Stomach smooth muscle (tissue), 2 donors: ENCODE data around the gene FGB.

Source experiments
- H3K27ac ChIP-seq: one replicate; pipeline ENCODE4 v1.7.0; 2013; ENCODE audit warnings: mild to moderate bottlenecking, low read length, inconsistent platforms
- H3K27me3 ChIP-seq, 2 donors: one replicate each; pipeline ENCODE4 v1.7.0; 2013; ENCODE audit warnings: low read length in 2 of 2; ENCODE audit not compliant: insufficient read depth in 2 of 2, control insufficient read depth in 1 of 2
- H3K36me3 ChIP-seq, 2 donors: one replicate each; pipeline ENCODE4 v1.7.0; 2013; ENCODE audit warnings: low read length in 2 of 2; ENCODE audit not compliant: control insufficient read depth in 2 of 2, insufficient read depth in 2 of 2
- H3K4me1 ChIP-seq: one replicate; pipeline ENCODE4 v1.7.0; 2013; ENCODE audit warnings: low read length; ENCODE audit not compliant: control insufficient read depth, insufficient read depth
- H3K4me3 ChIP-seq, 2 donors: one replicate each; pipeline ENCODE4 v1.7.0; 2013; ENCODE audit warnings: low read length in 2 of 2
- H3K9ac ChIP-seq, 2 donors: one replicate each; pipeline ENCODE4 v1.7.0; 2013; ENCODE audit warnings: low read length in 2 of 2, mild to moderate bottlenecking in 1 of 2
- H3K9me3 ChIP-seq, 2 donors: one replicate each; pipeline ENCODE4 v1.7.0; 2013; ENCODE audit warnings: low read length in 2 of 2; ENCODE audit not compliant: control insufficient read depth in 2 of 2
- donor health status: healthy.
- donor health status: Pancreatic carcinoma.

FGB gene

DNA sequence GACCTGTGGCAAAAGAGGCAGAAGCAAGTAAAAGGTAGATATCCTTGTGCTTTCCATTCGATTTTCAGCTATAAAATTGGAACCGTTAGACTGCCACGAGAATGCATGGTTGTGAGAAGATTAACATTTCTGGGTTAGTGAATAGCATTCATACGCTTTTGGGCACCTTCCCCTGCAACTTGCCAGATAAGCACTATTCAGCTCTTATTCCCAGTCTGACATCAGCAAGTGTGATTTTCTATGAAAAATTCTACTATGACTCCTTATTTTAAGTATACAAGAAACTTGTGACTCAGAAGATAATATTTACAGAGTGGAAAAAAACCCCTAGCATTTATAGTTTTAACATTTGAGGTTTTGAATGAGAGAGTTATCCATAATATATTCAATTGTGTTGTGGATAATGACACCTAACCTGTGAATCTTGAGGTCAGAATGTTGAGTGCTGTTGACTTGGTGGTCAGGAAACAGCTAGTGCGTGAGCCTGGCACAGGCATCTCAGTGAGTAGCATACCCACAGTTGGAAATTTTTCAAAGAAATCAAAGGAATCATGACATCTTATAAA, 3.9 kb downstream of the FGB start:
- H3K9me3 ChIP-seq = no peaks in the 10 kb centered on the region
- H3K27me3 ChIP-seq = no peaks in the 10 kb centered on the region
- H3K4me3 ChIP-seq = no peak overlapping the region
- H3K36me3 ChIP-seq = no peaks in the 10 kb centered on the region
- no peak overlapping the region for H3K27ac ChIP-seq
- H3K9ac ChIP-seq = no peak overlapping the region
- H3K4me1 ChIP-seq = no peaks in the 10 kb centered on the region

DNA sequence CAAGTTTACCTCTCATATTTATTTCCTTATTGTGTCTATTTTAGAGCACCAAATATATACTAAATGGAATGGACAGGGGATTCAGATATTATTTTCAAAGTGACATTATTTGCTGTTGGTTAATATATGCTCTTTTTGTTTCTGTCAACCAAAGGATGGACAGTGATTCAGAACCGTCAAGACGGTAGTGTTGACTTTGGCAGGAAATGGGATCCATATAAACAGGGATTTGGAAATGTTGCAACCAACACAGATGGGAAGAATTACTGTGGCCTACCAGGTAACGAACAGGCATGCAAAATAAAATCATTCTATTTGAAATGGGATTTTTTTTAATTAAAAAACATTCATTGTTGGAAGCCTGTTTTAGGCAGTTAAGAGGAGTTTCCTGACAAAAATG, 6.2 kb downstream of the FGB start:
- no peaks in the 10 kb centered on the region for H3K36me3 ChIP-seq
- H3K27ac ChIP-seq = no peak overlapping the region
- no peak overlapping the region for H3K4me3 ChIP-seq
- H3K4me1 ChIP-seq = no peaks in the 10 kb centered on the region
- no peaks in the 10 kb centered on the region for H3K9me3 ChIP-seq
- H3K27me3 ChIP-seq = no peaks in the 10 kb centered on the region
- H3K9ac ChIP-seq = no peak overlapping the region

DNA sequence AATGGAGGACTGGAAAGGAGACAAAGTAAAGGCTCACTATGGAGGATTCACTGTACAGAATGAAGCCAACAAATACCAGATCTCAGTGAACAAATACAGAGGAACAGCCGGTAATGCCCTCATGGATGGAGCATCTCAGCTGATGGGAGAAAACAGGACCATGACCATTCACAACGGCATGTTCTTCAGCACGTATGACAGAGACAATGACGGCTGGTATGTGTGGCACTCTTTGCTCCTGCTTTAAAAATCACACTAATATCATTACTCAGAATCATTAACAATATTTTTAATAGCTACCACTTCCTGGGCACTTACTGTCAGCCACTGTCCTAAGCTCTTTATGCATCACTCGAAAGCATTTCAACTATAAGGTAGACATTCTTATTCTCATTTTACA, 6.8 kb downstream of the FGB start:
- Histone ChIP-seq H3K27me3 (no peaks in the 10 kb centered on the region), H3K9me3 (no peaks in the 10 kb centered on the region), H3K4me1 (no peaks in the 10 kb centered on the region), H3K9ac (no peak overlapping the region), H3K36me3 (no peaks in the 10 kb centered on the region), H3K27ac (no peak overlapping the region), H3K4me3 (no peak overlapping the region)

- Histone ChIP-seq H3K4me1 (no peaks in the 10 kb centered on the region), H3K36me3 (no peaks in the 10 kb centered on the region), H3K4me3 (no peak overlapping the region), H3K27me3 (no peaks in the 10 kb centered on the region), H3K9me3 (no peaks in the 10 kb centered on the region), H3K9ac (no peak overlapping the region), H3K27ac (no peak overlapping the region)
Measured at GRCh38 chr4:154573190-154573870, 10.5 kb downstream of the FGB start.

DNA sequence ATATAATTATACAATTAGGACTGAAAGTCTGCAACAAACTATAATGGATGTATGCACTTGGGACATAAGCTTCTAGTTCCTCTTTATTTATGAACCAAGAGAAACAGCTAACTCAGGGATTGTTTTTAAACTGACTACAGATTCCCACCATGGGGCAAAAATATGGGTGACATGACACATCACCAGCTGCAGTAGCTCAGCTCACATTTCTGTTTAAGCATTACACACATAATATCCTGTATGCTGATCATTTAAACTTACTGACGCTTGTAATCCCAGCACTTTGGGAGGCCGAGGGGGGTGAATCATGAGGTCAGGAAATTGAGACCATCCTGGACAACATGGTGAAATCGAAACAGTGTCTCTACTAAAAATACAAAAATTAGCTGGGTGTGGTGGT, 11.5 kb downstream of the FGB start:
- Histone ChIP-seq H3K9ac (no peak overlapping the region), H3K27me3 (no peaks in the 10 kb centered on the region), H3K9me3 (no peaks in the 10 kb centered on the region), H3K4me3 (no peak overlapping the region), H3K4me1 (no peaks in the 10 kb centered on the region), H3K36me3 (no peaks in the 10 kb centered on the region), H3K27ac (no peak overlapping the region)

DNA sequence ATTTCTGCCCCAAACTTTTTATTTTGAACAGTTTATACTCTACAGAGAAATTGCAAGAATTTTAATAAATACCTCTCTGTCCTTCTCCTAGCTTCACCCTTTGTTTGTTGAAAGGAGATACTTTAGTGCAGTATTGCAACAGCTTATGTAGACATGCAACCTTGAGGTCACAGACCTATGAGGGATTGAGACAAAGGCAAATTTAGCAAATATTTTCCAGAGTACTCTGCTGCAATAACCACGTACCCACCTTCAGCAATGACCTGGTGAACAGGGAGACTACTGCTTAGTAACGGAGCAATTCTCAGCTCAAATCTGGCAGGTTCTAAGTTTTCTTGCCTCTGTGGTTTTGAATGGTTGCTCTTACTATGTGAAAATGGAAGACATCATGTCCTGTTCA, 14.5 kb downstream of the FGB start:
- Histone ChIP-seq H3K36me3 (no peaks in the 10 kb centered on the region), H3K9me3 (no peaks in the 10 kb centered on the region), H3K4me3 (no peak overlapping the region), H3K9ac (no peak overlapping the region), H3K4me1 (no peaks in the 10 kb centered on the region), H3K27me3 (no peaks in the 10 kb centered on the region), H3K27ac (no peak overlapping the region)

DNA sequence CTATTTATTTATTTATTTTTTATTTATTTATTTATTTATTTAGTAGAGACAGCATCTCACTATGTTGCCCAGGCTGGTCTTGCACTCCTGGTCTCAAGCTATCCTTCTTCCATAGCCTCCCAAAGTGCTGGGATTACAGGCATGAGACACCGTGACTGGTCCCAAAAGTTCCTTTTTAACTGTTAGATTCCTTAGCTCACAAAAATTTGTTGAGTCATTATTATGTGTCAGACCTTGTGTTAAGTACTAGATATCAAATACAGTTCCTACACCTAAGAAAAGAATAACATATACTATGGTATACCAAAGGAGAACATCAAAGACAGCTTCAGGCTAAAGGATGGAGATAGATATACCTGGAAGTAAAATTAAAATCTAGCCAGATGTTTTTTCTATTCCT, 16.1 kb downstream of the FGB start:
- Histone ChIP-seq H3K27me3 (no peaks in the 10 kb centered on the region), H3K4me3 (no peak overlapping the region), H3K27ac (no peak overlapping the region), H3K9ac (no peak overlapping the region), H3K9me3 (no peaks in the 10 kb centered on the region), H3K36me3 (no peaks in the 10 kb centered on the region), H3K4me1 (no peaks in the 10 kb centered on the region)

DNA sequence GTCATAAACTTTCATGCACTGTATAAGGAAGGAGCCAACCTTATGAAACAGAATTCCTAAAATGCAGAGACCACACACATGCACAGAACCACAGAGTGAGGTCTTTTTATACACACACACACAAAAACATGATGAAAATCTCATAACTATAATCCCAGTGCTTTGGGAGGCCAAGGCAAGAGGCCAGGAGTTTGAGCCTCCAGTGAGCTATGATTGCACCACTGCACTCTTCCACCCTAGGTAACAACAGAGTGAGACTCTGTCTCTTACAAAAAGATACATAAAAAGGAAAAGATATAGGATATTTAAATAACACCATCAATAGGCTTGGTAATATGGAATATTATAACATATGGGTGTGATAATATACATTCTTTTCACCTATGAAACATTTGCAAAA, 17.1 kb downstream of the FGB start:
- Histone ChIP-seq H3K4me3 (no peak overlapping the region), H3K4me1 (no peaks in the 10 kb centered on the region), H3K36me3 (no peaks in the 10 kb centered on the region), H3K27ac (no peak overlapping the region), H3K9ac (no peak overlapping the region), H3K27me3 (no peaks in the 10 kb centered on the region), H3K9me3 (no peaks in the 10 kb centered on the region)

- no peaks in the 10 kb centered on the region for H3K27me3 ChIP-seq
- H3K9ac ChIP-seq = no peak overlapping the region
- no peak overlapping the region for H3K27ac ChIP-seq
- H3K36me3 ChIP-seq = no peaks in the 10 kb centered on the region
- no peaks in the 10 kb centered on the region for H3K4me1 ChIP-seq
- H3K9me3 ChIP-seq = no peaks in the 10 kb centered on the region
- no peak overlapping the region for H3K4me3 ChIP-seq
Measured at GRCh38 chr4:154582723-154583122, 19.9 kb downstream of the FGB start.

- Histone ChIP-seq H3K27ac (no peak overlapping the region), H3K4me3 (no peak overlapping the region), H3K27me3 (no peaks in the 10 kb centered on the region), H3K36me3 (no peaks in the 10 kb centered on the region), H3K9ac (no peak overlapping the region), H3K9me3 (no peaks in the 10 kb centered on the region), H3K4me1 (no peaks in the 10 kb centered on the region)
Measured at GRCh38 chr4:154583230-154583629, 20.4 kb downstream of the FGB start.

- H3K4me3 ChIP-seq = no peak overlapping the region
- H3K9me3 ChIP-seq = no peaks in the 10 kb centered on the region
- H3K4me1 ChIP-seq = no peaks in the 10 kb centered on the region
- H3K9ac ChIP-seq = no peak overlapping the region
- H3K36me3 ChIP-seq = no peaks in the 10 kb centered on the region
- no peak overlapping the region for H3K27ac ChIP-seq
- no peaks in the 10 kb centered on the region for H3K27me3 ChIP-seq
Measured at GRCh38 chr4:154583677-154584076, 20.9 kb downstream of the FGB start.
